Forelimb muscle (tissue), 1 donor: Measurements from ENCODE around the gene MRPS31. TPM values are rescaled to one million over a fixed set of nuclear protein-coding genes. Genes with fewer than 3 reads are reported as not detected.
"Not testable (repeated sequence)": the region's sequence is repeated elsewhere in the genome, so short reads cannot be mapped to it uniquely, and the experiment has no call there.

Source experiments
- DNase-seq: peaks from one replicate; pipeline ENCODE4 v3.0.0-alpha.2; 2013; ENCODE audit warnings: low read depth
- polyA plus RNA-seq: library from polyadenylated mRNA; unstranded; fragments of 120-200 nt; gene quantifications from one replicate; pipeline ENCODE4 v1.2.1, GENCODE V29; 2013; ENCODE audit not compliant: insufficient read length

Gene MRPS31
- polyA plus RNA-seq, 1 donor: 27.5 TPM

DNA sequence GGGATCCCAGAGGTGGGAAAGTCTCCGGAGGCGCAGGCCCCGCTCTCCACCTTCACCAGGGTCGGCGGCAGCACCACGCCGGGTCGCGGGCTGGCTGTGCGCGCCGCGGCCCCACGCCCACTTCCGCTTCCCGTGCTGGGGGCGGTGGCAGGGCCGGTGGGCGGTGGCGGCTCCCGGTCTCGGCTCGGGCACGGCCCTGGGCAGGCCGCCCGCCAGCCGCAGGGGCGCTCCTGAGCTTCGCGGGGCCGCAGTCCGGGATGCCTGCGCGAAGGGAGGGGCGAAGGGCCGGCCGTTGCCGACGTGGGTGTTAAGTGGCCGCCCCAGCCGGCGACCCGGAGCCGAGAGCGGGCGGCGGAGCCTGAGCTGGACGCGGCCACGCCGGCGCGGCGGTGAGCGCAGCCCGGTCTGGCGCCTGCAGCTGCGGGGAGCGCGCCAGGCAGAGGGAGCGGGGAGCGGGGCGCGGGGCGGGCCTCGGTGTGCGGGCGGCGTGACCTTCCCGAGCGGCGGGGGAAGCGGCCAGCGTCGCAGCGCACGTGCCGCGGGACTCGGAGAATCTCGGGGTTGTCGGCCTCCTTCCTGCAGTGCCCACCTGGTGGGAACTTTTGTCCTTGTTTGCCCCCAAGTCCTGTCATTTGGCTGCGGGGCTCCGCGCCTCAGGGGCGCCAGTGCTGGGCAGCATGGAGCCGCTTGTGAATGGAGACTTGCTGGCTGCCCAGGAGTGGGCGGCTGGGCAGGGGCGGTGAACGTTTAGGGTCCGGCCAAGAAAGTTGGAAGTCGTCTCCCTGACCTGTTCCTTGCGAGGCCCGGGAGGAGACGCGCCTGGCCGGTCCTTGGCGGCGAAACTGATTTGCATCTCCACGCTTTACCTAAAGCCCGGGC is 18.5 kb upstream of the MRPS31 start, which contains the start of gene SLC25A15:
TSS of gene SLC25A15 (plus strand) at position 337 of the 879 bp plus-strand sequence. CDS start 3,616 bp downstream, outside the sequence.
- DNase-seq: no peak

DNA sequence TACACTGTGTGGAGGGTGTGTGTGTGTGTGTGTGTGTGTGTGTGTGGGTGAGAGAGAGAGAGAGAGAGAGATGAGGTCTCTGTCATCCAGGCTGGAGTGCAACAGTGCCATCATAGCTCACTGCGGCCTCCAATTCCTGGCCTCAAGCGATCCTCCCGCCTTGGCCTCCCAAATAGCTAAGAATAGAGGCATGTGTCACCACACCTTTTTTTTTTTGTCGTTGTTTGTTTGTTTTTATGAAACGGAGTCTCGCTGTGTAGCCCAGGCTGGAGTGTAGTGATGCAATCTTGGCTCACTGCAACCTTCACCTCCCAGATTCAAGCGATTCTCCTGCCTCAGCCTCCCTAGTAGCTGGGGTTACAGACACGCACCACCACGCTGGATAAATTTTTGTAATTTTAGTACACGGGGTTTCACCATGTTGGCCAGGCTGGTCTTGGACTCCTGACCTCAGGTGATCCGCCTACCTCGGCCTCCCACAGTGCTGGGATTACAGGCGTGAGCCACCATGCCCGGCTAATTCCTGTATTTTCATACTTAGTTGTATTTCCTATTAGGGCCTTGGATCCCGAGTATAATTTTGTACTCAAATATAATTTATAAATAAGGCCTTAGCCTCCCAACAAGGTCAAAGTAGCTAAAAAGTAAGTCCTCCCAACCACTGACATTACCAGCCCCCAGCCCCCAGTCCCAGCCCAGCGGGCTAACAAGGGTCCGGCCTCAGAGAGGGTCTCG is 17.7 kb upstream of the MRPS31 start:
- not testable (repeated sequence) for DNase-seq

DNA sequence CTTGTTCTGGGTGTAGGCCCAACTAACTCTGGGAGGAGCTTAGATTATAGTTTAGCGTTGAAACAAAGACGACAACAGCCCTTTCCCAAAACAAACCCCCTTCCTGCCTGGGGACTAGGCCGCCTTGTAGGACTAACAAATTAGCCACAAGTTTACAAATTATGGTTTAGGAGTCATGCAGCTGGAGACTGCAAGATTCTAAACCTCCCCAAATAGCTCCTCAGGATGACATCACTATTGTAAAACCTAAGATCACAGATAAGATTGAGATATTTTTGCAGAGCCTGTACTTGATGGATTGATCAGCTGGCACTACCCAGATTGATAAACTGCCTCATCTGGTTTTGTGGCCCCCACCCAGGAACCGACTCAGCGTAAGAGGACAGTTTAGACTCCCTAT is 16.1 kb upstream of the MRPS31 start:
- DNase-seq: no peak

DNA sequence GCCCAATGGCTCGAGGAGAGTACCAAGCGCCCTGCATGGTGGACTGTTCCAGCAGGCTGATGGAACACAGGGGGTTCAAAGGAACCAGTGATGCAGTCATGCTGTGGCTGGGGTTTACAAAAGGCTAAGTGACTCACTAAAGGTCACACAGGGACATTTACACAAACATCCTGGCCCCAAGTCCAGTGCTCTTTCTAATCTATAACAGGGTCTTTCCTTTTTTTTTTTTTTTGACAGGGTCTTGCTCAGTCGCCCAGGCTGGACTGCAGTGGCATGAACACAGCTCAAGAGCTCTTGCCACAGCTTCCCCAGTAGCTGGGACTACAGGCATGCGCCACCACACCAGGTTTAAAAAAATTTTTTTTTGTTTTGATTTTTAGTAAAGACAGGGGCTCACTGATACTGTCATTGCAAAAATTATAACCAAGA is 15.6 kb upstream of the MRPS31 start:
- no peak for DNase-seq

DNA sequence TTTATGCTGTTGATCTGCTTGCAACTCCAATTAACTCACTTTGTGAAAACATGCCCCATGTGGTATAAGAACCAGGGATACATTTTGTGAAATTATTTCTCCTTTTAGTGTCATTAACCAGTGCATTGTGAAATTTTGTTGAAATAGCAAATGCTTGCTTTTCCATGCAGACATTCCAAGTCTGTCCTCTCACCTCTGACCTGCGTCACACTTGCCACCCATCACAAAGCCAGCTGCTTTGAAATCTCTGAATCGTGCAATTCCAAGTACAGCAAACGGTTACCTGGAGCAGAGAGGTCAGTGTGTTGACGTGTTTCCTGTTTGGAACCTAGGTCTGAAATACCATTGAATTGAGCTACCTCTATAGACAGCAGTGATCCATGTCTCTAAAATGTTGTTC is 13.6 kb upstream of the MRPS31 start:
- no peak for DNase-seq

DNA sequence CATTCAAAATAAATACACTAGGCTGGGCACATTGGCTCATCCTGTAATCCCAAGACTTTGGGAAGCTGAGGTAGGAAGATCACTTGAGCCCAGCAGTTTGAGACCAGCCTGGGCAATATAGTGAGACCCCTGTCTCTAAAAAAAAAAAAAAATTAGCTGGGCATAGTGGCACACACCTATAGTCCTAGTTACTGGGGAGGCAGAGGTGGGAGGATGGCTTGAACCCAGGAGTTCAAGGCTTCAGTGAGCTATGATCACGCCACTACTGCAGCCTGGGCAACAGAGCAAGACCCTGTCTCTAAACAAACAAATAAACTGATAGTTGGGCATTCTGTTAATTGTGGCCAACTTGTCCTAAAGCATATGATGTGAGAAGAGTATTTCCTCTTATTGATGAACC is 12.0 kb upstream of the MRPS31 start:
- not testable (repeated sequence) for DNase-seq

DNA sequence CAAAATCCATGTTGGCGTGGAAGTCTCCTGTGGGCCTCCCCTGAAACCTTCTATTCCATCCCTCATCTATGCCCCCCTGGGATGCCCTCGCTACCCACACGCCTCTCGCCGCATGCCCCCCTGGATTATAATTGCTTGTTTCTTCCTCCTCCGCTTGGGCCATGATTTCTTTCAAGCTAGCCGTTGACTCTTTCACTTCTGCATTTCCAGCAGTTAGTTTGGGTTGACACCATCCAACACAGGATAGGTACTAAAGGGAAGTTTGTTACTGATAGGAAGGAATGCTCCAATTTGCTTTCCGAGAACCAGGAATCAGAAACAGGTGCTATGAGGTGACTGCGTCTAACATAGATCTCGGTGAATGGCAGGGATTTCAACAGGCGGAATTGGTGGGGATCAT is 10.7 kb upstream of the MRPS31 start:
- DNase-seq: no peak

DNA sequence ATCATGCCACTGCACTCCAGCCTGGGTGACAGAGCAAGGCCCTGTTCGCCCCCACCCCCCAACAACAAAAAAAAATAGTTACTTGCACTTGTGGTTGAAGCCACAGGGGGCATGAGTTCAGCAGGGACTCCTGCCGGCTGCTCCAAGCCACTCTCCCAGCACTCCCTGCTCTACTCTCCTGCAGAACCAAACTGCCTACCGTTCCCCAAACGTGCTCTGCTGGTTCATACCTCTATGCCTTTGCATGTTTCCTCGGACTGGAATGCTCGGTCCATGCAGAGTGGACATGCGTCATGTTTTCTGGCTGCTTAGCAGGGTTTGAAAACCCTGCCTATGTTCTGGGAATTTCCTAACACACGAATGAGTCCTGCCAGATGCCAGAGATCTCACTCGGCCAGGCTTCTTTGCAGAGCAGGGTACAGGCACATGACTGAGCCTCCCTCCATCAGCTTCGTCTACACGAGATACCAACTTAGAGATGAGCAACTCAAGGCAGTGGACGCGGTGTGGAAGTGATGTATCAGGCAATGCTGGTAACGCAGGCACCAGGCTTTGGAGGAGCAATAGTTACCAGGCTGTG is 9.9 kb upstream of the MRPS31 start:
- no peak for DNase-seq

DNA sequence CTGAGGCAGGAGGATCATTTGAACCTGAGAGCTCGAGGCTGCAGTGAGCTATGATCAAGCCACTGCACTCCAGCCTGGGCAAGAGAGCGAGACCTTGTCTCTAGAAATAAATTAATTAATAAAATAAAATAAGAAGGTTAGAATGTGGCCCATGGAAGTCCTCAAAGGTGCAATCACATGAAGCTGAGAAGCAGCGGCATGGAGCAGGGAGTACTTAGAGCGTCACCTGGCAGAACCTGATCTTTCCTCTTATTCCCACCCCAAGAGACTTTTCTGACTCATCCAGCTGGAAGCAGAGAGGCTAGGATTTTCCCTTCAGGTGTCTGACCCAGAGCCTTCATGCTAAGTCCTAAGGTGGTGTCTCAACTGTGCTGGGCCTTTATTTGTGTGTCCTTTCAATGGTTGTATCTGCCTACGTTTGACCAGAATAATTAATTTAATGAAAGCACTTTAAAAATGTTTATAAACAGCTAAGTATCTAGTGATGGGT is 8.9 kb upstream of the MRPS31 start:
- no peak for DNase-seq

DNA sequence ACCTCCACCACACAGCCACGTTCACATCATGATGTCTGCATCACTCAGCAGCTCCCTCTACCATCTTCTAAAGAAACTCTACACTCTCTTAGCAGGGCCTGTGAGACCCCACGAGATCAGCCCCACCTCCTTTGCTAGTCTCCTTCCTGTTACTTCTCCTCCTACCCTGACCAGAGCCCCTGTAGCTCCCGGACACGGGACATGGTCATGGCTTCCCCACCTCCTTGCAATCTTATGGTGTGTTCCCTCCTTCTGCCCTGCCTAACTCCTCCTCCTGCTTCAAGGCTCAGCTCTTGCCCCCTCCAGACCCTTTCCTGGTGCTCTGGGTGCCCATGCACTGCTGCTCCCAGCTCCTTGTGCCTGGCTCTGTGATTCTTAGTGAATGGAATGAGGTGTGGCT is 8.1 kb upstream of the MRPS31 start:
- DNase-seq: no peak

DNA sequence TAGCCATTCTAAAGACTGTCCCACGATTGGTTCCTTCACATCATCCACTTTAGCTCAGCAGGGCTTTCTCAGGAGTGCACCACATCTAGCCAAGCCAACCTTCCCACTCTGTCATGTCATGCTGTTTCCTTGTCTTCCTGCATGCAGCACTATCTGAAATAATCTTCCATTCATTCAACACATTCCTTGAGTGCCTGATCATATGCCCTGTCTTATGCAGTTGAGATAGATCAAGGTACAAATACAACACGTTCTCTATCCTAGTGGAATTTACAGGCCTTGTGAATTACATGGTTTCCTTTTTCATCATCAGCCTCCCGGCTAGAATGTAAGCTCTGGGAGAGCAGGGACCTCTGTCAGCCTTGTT is 6.8 kb upstream of the MRPS31 start:
- DNase-seq: no peak

DNA sequence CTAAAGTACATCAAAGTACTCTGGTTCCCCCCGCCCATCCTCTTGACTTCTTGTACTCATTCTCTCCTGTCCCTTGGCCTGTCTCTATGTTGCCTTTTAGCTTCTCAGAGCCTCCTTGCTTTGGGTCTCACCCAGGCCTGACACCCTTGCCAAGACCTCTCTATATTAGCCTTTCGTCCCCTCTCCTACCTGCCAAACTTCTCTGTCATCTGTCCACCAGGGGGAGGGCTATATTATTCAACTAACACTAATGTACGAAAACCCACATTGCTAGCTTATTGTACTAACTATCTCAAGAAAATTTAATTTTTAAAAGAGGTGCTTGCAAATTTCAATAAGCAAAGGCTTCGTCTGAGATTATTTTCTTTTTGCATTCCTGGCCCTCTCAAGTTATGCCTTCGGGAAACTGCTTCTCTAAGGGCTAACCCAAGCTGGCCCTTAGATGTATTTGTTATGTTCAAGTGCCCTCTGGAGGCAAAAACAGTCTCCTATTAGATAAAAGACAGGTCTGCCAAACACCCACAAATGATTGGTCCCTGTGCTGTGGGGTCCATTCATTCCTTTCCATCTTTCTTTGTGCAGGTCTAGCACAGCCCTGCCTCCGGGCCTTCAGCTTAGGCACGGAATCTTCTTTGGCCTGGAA is 6.3 kb upstream of the MRPS31 start:
- DNase-seq: no peak

DNA sequence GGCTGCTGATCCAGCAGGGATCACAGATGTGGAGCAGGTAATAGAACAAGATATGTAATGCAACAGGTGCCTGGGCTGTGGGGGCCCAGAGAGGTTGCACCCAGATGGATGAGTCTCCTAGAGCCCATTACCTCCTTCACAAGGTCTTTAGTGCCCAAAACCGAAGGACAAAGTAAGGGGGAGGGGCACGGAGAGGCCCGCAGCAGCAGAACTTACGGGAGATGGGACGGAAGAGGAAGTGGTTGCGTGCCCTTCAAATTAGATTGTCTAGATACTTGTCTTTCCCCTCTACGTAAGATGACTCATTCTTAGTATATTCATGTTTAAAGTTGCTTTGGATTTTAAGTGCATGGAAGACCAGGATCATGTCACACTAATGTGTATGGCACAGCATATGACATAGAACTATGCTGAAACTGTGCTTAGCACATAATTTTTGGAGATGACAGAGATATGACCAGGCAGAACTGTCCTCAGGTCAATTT is 5.7 kb upstream of the MRPS31 start:
- no peak for DNase-seq

DNA sequence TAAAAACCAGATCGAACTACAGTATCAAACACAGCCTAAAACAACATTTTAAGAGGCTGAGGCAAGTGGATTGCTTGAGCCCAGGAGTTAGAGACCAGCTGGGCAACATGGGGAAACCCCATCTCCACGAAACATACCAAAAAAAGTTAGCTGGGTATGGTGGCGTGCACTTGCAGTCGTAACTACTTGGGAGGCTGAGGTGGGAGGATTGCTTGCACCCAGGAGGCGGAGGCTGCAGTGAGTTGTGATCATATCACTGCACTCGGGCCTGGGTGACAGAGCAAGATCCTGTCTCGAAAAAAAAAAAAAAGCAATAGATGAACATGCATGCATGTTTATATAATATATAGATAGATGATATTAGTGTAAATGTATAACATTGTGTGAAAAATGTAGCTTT is 5.2 kb upstream of the MRPS31 start:
- no peak for DNase-seq

DNA sequence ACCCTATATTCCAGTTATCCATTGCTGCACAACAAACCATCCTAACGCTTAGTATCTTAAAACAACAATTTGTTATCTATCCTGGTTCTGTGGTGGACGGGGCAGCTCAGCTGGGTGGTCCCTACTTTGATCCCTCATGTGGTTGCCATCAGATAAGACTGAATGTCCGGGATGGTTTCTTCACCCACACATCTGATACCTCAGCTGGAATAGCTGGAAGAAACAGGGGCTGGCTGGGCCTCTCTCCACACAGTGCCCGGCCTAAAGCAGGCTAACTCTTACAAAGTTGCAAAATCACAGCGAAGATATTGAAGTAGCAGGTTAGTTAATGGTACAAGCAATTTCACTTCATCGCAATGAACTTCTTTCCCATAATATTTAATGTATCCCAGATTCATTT is 3.7 kb upstream of the MRPS31 start:
- no peak for DNase-seq

DNA sequence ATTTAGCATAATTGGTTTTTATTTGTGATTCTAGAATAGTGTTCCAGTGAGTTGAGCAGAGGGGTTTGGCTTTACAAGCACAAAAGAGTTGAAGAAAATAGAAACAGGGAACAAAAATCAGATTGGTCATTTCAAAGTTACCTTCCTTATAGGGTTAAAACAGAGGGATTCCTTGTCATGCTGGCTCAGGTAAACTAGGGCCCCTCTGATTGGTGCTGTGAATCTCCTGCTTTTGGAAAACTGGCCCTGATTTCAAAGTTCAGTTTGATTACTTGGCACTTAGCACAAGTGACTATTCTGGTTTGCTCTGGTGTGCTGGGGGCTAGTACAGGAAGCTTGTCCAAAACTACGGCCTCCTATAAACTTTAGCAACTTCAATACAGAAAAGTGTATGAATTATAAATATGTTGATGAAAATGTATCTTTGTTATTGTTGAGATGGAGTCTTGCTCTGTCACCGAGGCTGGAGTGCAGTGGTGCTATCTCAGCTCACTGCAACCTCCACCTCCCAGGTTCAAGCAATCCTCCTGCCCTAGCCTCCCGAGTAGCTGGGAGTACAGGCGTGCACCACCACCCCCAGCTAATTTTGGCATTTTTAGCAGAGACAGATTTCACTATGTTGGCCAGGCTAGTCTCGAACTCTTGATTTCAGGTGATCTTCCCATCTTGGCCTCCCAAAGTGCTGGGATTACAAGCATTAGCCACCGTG is 1.9 kb upstream of the MRPS31 start:
- no peak for DNase-seq

DNA sequence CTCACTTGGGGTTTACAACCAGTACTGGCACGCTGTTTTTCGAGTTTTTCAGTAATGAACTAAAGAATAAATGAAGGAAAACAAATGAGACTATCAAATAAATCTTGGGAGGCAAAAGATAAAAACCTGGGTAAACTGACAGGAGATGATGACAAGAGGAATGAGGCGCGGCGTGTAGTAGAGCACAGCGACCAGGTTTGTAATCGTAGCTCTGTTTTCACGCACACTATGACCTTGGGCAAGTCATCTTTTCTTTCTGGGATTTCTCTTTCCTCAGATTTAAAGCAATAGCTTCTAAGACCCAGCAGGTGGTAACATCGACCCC is 419 bp downstream of the MRPS31 start:
- no peak for DNase-seq

DNA sequence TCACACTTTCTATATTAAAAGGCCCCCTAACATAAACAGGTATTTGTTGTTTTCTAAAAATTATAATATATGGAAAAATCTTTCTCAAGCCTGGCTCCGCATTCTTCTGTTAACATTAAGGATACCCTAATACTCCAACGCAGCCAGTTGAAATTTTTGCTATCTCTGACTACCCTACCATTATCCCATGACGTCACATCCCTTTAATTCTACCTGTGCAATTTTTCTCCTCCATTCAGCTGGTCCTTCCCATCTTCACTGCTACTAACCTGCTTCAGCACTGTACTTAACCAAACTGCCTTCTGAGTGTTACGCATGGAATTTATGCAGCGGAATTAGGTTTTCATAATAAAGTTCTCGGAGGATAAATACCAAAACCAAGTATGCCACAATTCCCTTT is 1.0 kb downstream of the MRPS31 start:
- no peak for DNase-seq

DNA sequence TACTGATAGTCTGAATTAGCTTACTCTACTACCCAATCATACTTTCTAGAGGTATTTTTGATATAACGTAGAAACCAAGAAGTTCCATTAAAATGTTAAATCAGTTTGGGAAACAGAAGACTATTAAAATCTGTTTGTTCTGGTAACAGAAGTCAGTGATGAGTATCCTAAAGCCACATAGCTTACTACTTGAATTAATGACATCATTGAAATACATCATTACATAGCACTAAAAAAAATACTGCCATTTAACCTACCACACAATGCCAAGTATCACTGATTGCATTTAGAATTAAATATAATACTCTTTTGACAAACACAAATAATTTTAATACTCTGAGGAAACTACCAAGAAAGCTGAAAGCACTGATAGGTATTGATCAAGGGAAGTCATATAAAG is 5.4 kb downstream of the MRPS31 start:
- no peak for DNase-seq

DNA sequence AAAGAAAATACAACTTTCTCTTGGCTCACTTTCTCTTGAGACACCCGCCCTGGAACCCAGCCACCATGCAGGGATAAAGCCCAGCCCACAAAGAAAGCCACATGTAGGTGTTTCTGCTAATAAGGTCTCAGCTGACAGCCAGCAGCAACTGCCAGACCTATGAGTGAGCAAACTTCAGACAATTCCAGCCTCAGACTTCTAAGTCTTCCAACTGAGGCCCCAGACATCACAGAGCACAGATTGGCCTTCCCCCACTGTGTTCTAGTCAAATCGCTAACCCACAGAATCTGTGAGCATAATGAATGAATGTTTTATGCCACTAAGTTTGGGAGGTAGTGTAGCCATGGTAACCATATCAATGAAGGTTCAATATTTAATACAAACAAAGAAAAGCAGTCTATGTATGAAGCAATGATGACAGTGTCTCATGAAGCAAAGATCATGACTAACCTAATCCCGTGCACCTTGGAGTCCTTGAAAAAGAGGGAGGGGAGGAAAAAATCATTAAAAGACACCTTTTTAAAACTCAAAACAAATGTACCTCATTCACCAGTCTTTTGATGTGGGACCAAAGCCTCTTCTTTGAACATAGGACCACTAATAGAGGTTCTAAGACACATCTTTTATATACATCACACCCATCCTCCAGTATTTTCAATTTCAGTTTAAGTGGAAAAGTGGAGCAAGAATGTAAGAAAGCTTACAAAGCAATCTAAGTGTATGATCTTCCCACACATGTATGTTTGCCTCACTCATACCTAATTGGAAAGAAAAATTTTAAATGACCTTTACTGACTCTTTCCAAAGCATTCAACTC is 6.2 kb downstream of the MRPS31 start:
- DNase-seq: no peak

DNA sequence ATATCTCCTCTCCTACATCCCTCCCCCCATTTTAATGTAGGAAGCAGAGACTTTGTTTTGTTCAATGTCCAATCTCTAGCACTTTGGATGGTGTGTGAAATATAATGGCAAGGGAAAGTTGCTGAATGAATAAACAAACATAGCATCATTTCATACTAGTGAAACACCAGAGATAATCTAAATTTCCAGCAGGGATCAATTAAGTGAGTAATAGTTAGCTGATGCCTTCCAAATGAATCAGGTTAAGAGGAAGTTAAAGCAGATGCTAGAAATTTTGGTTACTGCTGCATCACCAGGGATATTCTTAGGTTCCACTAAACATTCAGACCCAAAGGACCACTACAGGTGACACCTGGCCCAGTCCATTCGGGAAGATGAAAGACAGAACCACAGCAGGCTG is 8.1 kb downstream of the MRPS31 start:
- DNase-seq: no peak
